HepG2 (cell line): Measurements from ENCODE around the gene RASA1.

Experiments
- ARID4A ChIP-seq: sonication (generic); formaldehyde crosslinking; IDR thresholded peaks from 2 replicates; pipeline ENCODE4 v1.5.0; 2020; ENCODE audit warnings: mild to moderate bottlenecking, missing genetic modification reagents, borderline replicate concordance
- CTCF ChIP-seq: sonication (generic); formaldehyde crosslinking; IDR thresholded peaks from 2 replicates; pipeline ENCODE4 v1.5.0; 2020; ENCODE audit warnings: mild to moderate bottlenecking, missing genetic modification reagents, moderate library complexity
- MED8 ChIP-seq: sonication (generic); formaldehyde crosslinking; IDR thresholded peaks from 2 replicates; pipeline ENCODE4 v1.8.1; 2023; ENCODE audit warnings: mild to moderate bottlenecking, missing genetic modification reagents; ENCODE audit not compliant: insufficient replicate concordance
- ZNF747 ChIP-seq: sonication (generic); formaldehyde crosslinking; IDR thresholded peaks from 2 replicates; pipeline ENCODE4 v1.8.1; 2023; ENCODE audit warnings: missing genetic modification reagents, mild to moderate bottlenecking, borderline replicate concordance

- TF ChIP-seq CTCF (CRISPR knock-in tag) (no peak), ARID4A (CRISPR knock-in tag) (no peak), MED8 (CRISPR knock-in tag) (no peak), ZNF747 (CRISPR knock-in tag) (no peak)
Measured at GRCh38 chr5:87268970-87269377, 1.3 kb downstream of the RASA1 start.
